ENCODE measurements around the gene GOLGA2. TPM values are rescaled to one million over a fixed set of nuclear protein-coding genes. Genes with fewer than 3 reads are reported as not detected.

GOLGA2 gene
- total RNA-seq, 1 donor from 2014 or later, result 53.5 TPM

DNA sequence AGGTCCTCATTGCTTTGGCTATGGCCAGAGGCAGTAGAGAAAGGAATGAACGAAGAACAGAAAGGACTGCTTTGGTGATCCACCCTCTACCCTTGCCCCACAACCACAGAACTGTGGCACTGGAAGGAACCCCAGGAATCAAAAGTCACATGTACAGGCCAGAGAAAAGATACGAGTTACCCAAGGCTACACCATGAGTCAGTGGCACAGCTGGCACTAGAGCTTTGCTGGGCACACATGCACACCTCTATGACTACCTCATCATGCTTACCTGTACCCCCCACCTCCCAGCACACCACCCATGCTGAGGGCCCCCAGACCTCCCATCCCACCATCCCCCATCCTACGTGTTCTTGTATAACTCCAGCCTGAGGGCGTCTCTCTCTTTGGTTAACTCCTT lies 13.1 kb downstream of the GOLGA2 start:
- intact Hi-C loops (cut with micrococcal nuclease), result no loop called here
- DNase-seq (no peak), ATAC-seq (ENCODE audit: low read depth) (no peak)
- Mint-ChIP-seq H3K27me3 (no peaks in the 10 kb centered on the region), H3K27ac (no peak overlapping the region), H3K36me3 (ENCODE audit: low read depth) (peaks cover 64% of the 10 kb centered on the region), H3K4me1 (no peaks in the 10 kb centered on the region), H3K4me3 (no peak overlapping the region), H3K9me3 (no peaks in the 10 kb centered on the region)
- ChIA-PET CTCF (no interaction called here), POLR2A (no interaction called here)
- no peak for TF ChIP-seq CTCF (IDR thresholded peaks at IDR 0.05)

GRCh38 chr9:128260340-128260739 lies 15.5 kb downstream of the GOLGA2 start:
- H3K9me3 Mint-ChIP-seq, result no peaks in the 10 kb centered on the region
- no peaks in the 10 kb centered on the region for H3K4me1 Mint-ChIP-seq
- ChIA-PET POLR2A (interaction anchor here (0.6 kb wide), 1 partner anchor 477 kb away, joined by 4 read pairs; no protein-coding TSS in a partner anchor), CTCF (no interaction called here)
- intact Hi-C loops (cut with micrococcal nuclease), result no loop called here
- H3K27ac Mint-ChIP-seq, result no peak overlapping the region
- H3K27me3 Mint-ChIP-seq, result no peaks in the 10 kb centered on the region
- no peak for ATAC-seq (ENCODE audit: low read depth)
- TF ChIP-seq CTCF (IDR thresholded peaks at IDR 0.05), result no peak
- DNase-seq, result no peak
- H3K4me3 Mint-ChIP-seq, result no peak overlapping the region
- H3K36me3 Mint-ChIP-seq (ENCODE audit: low read depth), result peaks cover 60% of the 10 kb centered on the region

- H3K4me3 Mint-ChIP-seq, result no peak overlapping the region
- intact Hi-C loops (cut with micrococcal nuclease), result no loop called here
These were observed 16.7 kb downstream of the GOLGA2 start for GRCh38 chr9:128259156-128259555.

DNA sequence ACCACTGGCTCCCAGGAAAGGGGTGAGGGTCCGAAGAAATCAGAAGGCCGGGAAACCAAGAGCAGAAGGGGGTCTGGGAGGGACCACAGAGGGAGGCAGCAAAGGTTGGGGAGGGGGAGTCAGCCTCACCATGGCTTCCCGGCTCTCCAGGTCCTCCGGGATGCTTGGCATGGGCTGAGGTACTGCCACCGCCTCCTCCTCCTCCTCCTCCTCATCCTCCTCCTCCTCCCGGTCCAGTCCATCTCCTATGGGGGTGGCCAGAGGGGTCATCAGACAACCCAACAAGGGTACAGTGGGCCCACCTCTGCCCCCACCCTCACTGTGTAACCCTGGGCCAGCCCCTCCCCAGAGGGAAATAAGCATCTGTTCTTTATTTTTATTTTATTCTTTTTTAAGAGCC lies 17.5 kb downstream of the GOLGA2 start:
- TF ChIP-seq CTCF (IDR thresholded peaks at IDR 0.05), result no peak
- DNase-seq (no peak), ATAC-seq (ENCODE audit: low read depth) (no peak)
- CTCF ChIA-PET, result no interaction called here
- no peaks in the 10 kb centered on the region for H3K9me3 Mint-ChIP-seq
- peaks cover 53% of the 10 kb centered on the region for H3K36me3 Mint-ChIP-seq (ENCODE audit: low read depth)
- no peak overlapping the region for H3K27ac Mint-ChIP-seq
- POLR2A ChIA-PET, result no interaction called here
- H3K4me1 Mint-ChIP-seq, result peaks cover 2% of the 10 kb centered on the region
- H3K27me3 Mint-ChIP-seq, result peaks cover 2% of the 10 kb centered on the region
- no peak overlapping the region for H3K4me3 Mint-ChIP-seq
- intact Hi-C loops (cut with micrococcal nuclease), result no loop called here

More at GRCh38 chr9:128259156-128259555, 16.7 kb downstream of the GOLGA2 start:
- H3K9me3 Mint-ChIP-seq, result no peaks in the 10 kb centered on the region
- DNase-seq (no peak), ATAC-seq (ENCODE audit: low read depth) (no peak)
- ChIA-PET CTCF (interaction anchor here (0.8 kb wide), 1 partner anchor 9 kb away, joined by 3 read pairs; no protein-coding TSS in a partner anchor), POLR2A (no interaction called here)
- H3K36me3 Mint-ChIP-seq (ENCODE audit: low read depth), result peaks cover 53% of the 10 kb centered on the region
- peaks cover 2% of the 10 kb centered on the region for H3K27me3 Mint-ChIP-seq
- no peak overlapping the region for H3K27ac Mint-ChIP-seq
- peaks cover 1% of the 10 kb centered on the region for H3K4me1 Mint-ChIP-seq
- no peak for TF ChIP-seq CTCF (IDR thresholded peaks at IDR 0.05)

DNA sequence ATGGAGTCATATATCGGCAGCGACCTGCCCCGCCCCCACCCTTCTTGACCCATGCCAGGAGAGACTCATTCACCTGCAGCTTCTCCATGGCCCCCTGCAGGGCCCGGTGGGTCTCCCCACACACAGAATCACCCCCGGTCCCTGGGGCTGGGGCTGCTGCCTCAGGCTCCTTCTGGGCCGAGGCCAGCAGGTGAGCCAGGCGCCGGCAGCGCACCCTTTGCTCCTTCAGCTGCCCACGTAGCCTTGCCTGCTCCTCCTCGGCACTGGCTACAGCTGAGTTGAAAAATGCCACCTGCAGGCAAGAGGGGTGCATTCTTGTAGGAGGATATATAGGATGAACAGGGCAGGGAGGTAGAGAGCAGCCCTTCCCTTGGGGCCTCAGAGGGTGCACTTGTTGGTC lies 17.9 kb downstream of the GOLGA2 start:
- no peak for TF ChIP-seq CTCF (IDR thresholded peaks at IDR 0.05)
- POLR2A ChIA-PET, result interaction anchor here (0.6 kb wide), 1 partner anchor 115 kb away, joined by 3 read pairs; no protein-coding TSS in a partner anchor
- ATAC-seq (ENCODE audit: low read depth) (no peak), DNase-seq (no peak)
- Mint-ChIP-seq H3K4me1 (peaks cover 6% of the 10 kb centered on the region), H3K4me3 (no peak overlapping the region), H3K27ac (no peak overlapping the region), H3K36me3 (ENCODE audit: low read depth) (peaks cover 50% of the 10 kb centered on the region), H3K27me3 (peaks cover 2% of the 10 kb centered on the region), H3K9me3 (no peaks in the 10 kb centered on the region)
- CTCF ChIA-PET, result interaction anchor here (0.6 kb wide), 1 partner anchor 620 kb away, joined by 3 read pairs; no protein-coding TSS in a partner anchor
- intact Hi-C loops (cut with micrococcal nuclease), result no loop called here

Data from activated B cell treated with CpG ODN at 0.5 μM for 24 hours (primary cell).